Limb (tissue), 2 donors: ENCODE measurements around the gene PKIG.
"Not testable (repeated sequence)": the region's sequence is repeated elsewhere in the genome, so short reads cannot be mapped to it uniquely, and the experiment has no call there.

Experiments used
- DNase-seq, 2 donors: peaks; one replicate each; pipeline ENCODE4 v3.0.0-alpha.2; 2016; ENCODE audit errors: extremely low spot score in 2 of 2

Gene PKIG

DNA sequence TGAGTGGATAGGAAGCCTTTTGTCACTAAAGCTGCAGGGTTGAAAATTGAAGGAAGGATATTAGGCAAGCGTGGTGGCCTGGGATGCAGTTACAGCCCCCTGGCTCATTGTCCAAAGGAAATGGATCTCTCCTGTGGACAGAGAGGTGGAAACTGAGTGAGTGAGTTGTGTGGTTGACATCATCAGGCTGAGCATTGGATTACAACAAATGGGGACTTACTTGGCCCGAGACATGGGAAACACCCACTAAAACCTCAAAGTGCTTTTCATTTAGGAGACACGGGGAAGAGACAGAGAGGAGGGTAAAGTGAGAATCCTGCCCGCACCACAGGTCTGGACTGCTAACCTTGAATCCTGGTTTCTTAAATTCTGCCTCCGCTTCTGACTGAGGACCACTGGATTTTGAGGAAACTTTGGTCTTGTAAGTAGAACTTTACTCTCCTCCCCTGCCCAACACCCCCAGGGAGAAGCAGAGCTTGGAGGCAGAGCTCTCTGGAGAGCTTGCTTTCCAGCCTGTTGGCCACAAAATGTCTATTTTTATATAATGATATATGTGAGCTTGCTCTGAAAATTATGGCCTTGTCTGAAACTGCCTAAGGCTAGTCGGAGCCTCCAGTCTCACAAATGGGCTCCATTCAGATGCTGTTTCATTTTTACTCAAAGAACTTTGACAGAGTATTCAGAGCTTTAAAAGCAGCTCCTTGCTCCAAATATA lies at the start of gene PKIG:
Gene PKIG, plus strand, starts transcription at position 269 of the 715 bp plus-strand sequence. CDS start 31,978 bp downstream, outside the sequence.
- DNase-seq = peak; percentile 48 to 52

DNA sequence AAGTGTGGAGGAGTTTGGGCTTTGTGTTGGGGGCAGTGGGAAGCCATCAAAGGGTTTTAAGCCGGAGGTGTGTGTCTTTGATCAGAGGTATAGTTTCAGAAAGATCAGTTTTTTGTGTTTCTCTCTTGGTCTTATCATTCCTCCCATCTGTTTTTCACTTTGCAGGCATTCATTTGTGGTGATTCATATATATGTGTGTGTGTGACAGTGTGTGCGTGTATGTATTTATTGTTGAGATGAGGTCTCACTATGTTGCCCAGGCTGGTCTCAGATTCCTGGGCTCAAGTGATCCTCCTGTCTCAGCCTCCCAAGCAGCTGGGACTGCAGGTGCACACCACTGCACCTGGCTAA lies 49.4 kb upstream of the PKIG start:
- no peak for DNase-seq

- DNase-seq = no peak
Measured at GRCh38 chr20:44533928-44534327, 48.5 kb upstream of the PKIG start.

DNA sequence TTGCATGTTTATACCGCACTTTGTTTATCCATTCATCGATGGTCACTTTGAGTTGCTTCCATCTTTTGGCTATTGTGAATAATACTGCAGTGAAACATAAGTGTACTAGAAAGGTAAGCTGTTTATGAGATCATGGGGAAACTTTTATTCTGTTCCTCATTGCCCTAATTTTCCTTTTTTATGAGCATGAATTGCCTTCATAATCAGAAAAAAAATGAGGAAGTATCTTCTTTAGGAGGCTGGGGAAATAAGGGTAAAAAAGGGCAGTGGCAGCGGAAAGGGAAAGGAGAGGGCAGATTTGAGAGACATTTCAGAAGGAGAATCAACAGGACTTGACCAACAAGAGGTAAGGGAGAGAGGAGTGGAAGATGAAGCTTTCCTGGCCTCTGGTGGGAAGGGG lies 46.2 kb upstream of the PKIG start:
- DNase-seq = no peak

DNA sequence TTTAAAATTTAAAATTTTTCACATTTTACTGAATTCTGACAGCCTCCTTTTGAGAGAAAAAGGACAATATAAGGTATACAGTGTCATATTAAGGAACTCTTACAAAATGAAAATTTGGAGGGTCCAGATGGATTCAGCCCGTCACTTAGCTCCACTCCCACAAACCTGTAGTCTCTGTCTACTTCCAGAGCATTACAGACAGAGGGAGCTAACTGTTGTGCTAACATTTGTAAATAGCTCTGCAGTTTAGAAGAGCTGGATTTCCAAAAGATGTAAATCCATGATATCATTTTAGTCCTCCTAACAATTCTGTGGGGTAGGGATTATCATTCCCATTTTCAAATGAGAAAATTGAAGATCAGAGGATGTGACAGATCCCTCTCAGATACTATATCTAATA lies 44.4 kb upstream of the PKIG start:
- DNase-seq = no peak

- DNase-seq = no peak
Measured at GRCh38 chr20:44540834-44541233, 41.5 kb upstream of the PKIG start.

GRCh38 chr20:44541992-44542391 lies 40.4 kb upstream of the PKIG start:
- no peak for DNase-seq

DNA sequence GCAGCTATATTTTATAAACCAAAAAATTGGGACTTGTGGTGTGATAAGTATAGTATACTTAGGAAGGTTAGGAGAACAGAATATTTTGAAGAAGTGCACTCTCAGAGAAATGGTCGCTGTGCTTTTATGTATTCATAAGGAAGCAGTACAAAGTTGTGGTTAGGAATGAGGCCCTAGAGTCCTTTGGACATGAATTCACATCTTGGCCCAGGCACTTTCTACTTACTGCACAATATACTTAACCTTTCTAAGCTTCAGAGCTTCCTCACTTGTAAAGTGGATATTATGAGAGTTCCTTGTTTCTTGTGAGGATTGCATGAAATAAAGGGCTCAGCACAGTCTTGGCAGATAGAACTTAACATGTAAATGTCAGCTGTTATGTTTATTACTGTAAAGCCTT lies 39.5 kb upstream of the PKIG start:
- DNase-seq = no peak

- no peak for DNase-seq
Measured at GRCh38 chr20:44543358-44543757, 39.0 kb upstream of the PKIG start.

DNA sequence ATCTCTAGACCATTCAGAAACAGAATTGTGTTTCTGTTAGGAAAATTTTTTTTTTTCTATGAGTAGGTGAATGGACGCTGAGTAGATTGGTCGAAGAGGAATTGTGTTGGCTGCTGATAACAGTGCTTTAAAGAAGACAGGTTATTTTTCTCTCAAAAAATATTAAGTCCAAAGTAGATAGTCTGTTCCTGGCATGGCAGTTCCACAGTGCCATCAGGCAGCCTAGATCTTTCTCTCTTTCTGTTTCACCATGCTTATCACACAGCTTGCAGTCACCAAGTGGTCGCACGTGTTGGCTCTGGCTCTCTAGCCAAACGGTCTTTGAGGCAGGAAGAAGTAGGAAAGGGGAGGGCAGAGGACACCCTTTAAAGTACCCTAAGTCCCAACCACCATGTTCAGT lies 38.1 kb upstream of the PKIG start:
- DNase-seq = no peak

- DNase-seq = no peak
Measured at GRCh38 chr20:44547419-44547818, 35.0 kb upstream of the PKIG start.

DNA sequence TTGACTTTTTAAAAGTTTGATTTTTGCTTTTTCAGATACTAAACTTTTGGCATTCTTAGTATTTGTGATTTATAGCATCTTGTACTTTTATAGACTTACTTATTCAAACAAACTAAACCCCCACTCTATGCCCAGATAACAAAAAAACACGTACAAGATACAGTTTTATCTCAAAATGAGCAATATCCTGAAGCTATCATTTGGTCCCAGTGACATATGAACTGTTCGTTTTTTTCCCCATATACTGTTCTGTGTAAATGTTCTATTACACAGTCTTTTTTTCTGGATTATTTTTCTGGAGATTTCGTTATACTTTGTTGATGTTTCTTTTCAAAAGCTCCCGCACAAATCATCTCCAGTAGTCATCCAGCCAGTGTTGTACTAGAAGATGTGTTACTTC lies 33.3 kb upstream of the PKIG start:
- no peak for DNase-seq

DNA sequence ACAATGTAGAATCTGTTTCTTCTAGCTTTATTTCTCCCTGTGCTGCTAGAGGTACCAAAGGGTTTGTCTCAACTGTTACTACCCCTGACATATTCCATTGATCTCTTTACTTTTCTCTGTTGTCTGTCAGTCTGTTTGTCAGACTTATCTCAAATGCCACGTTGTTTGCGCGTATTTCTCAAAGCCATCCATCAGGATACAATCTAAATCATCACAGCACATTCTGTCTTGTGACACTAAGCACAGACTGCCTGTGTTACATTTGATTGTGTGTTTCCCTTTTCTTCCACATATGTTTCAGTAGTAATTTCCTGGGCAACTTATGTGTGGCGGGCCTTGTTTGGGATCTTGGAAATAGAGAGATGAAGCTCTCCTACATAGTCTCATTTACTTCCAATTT lies 30.3 kb upstream of the PKIG start:
- DNase-seq = no peak

DNA sequence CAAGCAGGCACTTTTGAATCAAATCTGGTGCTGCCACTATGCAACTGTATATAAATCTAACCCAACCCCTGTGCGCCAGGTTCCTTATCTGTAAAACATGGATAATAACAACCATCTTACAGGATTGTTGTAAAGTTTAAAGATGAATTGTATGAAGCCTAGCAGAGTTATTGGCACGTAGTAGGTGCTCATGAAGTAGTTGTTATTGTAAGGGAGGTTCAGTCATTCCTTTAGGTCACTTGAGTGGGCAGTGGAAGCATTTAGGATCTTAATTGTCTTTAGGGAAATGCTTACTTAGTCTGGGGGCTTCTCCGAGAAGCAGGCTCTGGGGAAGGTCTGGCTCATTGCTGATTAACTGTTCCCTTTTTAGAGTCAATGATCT lies 29.8 kb upstream of the PKIG start:
- DNase-seq = no peak

DNA sequence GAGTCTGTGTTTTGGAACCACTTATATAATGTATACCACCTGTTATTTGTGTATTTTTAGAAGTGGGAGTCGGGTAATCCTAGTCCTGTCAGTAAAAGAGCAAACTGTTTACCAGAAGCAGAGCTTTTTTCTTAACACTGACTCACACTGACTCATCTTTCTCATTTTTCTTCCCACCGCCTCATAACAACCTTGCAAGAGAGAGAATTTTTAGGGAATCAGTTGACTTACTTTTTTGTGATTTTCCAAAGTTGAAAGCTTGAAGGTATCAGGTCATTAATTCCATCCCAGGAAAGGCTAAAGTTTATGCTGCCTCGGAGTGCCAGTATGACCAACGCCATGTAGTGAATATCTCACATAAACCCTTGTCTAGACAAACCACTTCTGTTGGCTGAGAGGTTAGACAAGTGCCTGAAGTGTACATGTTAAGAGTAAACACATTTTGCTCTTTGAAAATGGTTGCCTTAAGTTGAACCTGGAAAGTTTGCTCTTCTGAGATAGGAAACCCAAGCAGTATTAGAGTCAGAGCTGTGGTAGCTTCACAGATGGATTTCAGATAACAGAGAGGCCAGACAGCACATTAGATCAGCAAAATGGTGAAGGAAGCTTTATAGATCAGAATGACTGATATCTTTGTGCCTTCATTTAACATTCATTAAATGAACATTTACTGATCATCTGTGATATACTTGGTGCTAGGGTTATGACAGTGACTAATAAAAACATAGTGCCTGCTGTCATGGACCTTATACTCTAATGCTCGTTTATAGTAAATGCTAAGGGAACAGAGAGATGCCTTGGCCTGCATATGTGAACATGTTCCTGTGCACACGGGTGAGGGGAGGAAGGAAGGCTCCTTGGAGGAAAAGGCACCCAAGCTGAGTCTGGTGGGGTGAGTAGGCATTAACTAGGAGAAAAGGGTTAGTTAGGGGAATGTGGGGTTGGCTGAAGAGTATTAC lies 29.1 kb upstream of the PKIG start:
- DNase-seq = no peak

DNA sequence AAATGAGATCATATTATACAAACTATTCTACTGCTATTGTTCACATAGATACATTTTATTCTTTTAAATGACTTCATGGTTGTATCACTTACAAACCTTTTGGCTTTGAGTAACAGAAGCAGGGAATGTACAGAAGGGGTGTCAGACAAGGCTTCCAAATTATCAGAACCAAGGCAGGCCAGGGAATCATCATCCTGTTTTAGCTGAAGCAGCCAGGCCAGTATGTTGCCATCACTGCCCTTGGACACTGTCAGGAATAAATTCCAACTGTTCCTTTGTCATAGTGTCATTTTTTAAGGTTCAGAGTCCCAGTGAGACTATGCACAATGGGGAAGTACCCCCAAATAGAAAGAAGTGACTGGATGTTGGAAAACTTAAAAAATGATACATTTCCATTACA lies 23.1 kb upstream of the PKIG start:
- DNase-seq = no peak

DNA sequence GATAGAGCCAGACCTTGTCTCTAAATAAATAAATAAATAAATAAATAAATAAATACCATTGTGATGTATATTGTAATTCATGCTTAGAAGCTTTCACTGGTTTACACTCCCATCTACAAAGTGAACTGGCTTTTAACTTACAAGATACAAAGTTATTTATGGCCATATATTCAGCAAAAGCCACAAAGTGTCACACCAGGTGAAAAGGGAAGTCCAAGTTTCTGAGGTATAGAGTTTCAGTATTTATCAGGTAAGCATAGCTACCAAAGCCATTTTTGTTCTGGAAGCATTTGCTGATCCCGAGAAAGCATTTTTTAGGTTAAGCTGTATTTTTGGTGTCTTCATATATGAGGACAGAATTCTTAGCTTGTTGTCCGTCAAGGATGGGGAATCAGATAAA lies 22.1 kb upstream of the PKIG start:
- DNase-seq = no peak

DNA sequence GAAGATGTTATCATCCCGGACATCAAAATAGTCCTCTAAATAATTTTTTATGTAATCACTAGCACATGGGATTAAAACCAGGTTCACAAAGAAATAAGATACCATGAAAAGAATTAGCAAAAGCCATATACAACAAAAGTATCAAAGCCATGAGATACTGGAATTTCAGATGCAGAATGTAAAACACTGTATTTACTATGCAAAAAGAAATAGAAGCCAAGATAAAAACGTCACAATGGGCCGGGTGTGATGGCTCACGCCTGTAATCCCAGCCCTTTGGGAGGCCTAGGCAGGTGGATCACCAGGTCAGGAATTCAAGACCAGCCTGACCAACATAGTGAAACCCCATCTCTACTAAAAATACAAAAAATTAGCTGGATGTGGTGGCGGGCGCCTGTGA lies 21.6 kb upstream of the PKIG start:
- not testable (repeated sequence) for DNase-seq

DNA sequence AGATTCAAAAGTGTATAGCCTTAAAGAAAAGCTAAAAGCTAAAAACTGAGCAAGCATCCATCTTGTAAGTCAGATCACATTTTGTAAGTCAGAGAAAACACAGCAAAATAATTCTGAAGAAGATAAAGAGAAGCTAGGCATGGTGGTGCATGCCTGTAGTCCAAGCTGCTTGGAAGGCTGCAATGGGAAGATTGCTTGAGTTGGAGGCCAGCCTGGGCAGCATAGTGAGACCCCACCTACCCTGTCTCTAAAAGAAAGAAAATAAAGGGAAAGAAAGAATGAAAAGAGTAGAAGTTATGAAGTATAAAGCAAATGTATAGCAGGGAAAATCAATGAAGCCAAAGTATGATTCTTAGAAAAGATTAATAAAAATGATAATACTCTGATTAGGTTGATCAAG lies 20.5 kb upstream of the PKIG start:
- no peak for DNase-seq

- DNase-seq = no peak
Measured at GRCh38 chr20:44566018-44566417, 16.4 kb upstream of the PKIG start.

DNA sequence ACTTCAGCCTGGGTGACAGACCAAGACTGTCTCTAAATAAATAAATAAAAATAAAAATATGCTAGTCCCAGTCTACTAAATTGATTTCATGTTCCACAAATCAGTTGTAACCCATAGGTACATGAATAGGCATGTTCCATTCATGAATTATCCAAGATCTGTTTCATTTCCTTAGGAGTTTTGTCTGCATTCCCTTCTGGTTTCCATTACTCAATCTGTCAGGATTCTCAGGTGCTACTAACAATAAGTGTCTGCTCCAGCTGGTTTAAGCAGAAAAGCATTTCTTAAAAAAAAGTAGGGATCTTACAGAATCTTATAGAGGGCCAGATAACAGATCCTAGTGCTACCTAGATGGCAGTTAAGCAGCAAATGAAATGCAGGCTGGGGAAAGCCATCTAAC lies 15.6 kb upstream of the PKIG start:
- no peak for DNase-seq

GRCh38 chr20:44570367-44570766 lies 12.0 kb upstream of the PKIG start:
- DNase-seq = no peak
